ENCODE data around the gene MDFIC2.

GRCh38 chr3:70218471-70218870 lies 94.0 kb downstream of the MDFIC2 start:
- no peak for TF ChIP-seq CTCF (IDR thresholded peaks at IDR 0.05; ENCODE audit: low read depth, low read length, missing input control)
- TF ChIP-seq, protein P1, sequence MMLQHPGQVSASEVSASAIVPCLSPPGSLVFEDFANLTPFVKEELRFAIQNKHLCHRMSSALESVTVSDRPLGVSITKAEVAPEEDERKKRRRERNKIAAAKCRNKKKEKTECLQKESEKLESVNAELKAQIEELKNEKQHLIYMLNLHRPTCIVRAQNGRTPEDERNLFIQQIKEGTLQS (IDR thresholded peaks at IDR 0.05): no peak
- no peak for TF ChIP-seq TAF1 (conservative IDR thresholded peaks at IDR 0.05)
- TF ChIP-seq REST (IDR thresholded peaks at IDR 0.05): no peak
